Measurements from ENCODE around the gene KRT73. TPM values are rescaled to one million over a fixed set of nuclear protein-coding genes. Genes with fewer than 3 reads are reported as not detected.

KRT73 gene
- total RNA-seq, 1 donor from 2014 or later, result not detected

DNA sequence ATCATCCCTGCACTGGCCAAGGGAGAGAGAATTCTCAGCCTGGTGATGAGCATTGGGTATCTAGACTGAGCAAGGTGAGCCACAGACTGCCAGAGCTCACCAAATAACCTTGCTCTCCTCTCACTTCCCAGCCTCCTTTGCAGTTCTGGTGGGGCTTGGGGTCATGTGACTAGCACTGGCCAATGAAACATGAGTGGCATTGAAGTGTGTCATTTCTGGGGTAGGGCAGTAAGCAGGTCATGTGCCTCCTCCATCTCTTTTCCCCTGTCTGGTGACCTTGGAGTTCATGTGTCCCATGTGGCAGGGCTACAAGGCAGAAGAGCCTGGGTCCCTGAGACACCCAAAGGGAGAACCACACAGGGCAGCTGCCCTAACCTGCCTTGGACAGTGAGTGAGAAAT, 13.5 kb downstream of the KRT73 start:
- H3K4me3 ChIP-seq (ENCODE audit: low read depth, low read length), result no peak overlapping the region
- TF ChIP-seq CTCF (conservative IDR thresholded peaks at IDR 0.05; ENCODE audit: low read depth, low read length), result no peak
- no peak for DNase-seq (ENCODE audit: low read depth)

DNA sequence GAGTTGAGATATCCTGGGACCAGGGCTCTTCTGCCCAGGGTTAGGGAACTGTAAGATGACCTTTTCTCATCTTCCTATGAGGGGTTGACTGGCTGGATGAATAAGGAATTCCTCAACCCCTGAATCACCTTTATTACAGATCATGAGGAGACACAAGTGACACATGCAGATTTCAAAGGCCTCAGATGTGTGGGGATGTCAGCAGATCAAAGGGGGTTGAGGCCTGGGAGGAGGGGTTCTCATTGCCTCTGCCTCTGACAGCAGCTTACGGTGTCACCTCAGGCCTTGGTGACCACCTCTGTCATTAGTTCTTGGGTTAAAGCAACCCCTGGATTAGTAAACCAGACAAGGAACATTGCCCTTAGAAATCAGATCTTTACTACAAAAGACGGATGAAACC, 15.0 kb downstream of the KRT73 start:
- no peak overlapping the region for H3K4me3 ChIP-seq (ENCODE audit: low read depth, low read length)
- no peak for TF ChIP-seq CTCF (conservative IDR thresholded peaks at IDR 0.05; ENCODE audit: low read depth, low read length)
- no peak for DNase-seq (ENCODE audit: low read depth)

- H3K4me3 ChIP-seq (ENCODE audit: low read depth, low read length), result no peak overlapping the region
- TF ChIP-seq CTCF (conservative IDR thresholded peaks at IDR 0.05; ENCODE audit: low read depth, low read length), result no peak
- no peak for DNase-seq (ENCODE audit: low read depth)
Observed at GRCh38 chr12:52602552-52602951, 15.8 kb downstream of the KRT73 start.

DNA sequence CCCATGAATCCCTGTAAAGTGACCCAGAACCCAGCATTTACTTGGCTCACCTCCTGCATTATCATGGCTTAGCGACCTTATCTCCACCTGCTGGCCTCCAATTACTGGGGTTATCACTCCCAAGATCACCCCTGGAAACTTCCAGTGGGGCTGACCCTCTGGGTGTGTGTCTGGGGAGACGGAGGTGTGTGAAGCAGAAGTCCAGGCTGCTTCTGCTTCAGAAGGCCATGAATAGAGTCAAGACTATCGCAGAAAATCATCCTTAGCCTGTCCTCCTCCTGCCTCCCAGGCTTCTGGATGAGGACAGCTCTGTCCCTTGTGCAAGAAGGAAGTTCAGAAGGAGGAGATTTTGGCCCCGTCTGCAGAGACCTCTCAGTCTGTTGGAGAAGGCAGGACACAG, 16.7 kb downstream of the KRT73 start:
- no peak for DNase-seq (ENCODE audit: low read depth)
- no peak overlapping the region for H3K4me3 ChIP-seq (ENCODE audit: low read depth, low read length)
- no peak for TF ChIP-seq CTCF (conservative IDR thresholded peaks at IDR 0.05; ENCODE audit: low read depth, low read length)

GRCh38 chr12:52600941-52601481, 17.3 kb downstream of the KRT73 start, which contains the start of gene KRT72:
KRT72 (minus strand) TSS chr12:52601463; CDS start chr12:52601452, 11 bp downstream.
- TF ChIP-seq CTCF (conservative IDR thresholded peaks at IDR 0.05; ENCODE audit: low read depth, low read length), result no peak
- DNase-seq (ENCODE audit: low read depth), result no peak
- H3K4me3 ChIP-seq (ENCODE audit: low read depth, low read length), result no peak within 1 kb of the TSS

DNA sequence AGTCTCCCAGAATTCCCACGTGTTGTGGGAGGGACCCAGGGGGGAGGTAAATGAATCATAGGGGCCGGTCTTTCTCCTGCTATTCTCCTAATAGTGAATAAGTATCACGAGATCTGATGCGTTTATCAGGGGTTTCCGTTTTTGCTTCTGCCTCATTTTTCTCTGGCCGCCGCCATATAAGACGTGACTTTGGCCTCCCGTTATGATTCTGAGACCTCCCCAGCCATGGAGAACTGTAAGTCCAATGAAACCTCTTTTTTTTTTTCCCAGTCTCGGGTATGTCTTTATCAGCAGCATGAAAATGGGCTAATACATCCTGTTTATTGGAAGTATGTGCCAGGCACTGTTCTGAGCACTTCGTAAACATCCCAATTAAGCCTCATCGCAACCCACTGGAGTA, 17.9 kb downstream of the KRT73 start:
- no peak for TF ChIP-seq CTCF (conservative IDR thresholded peaks at IDR 0.05; ENCODE audit: low read depth, low read length)
- H3K4me3 ChIP-seq (ENCODE audit: low read depth, low read length), result no peak overlapping the region
- no peak for DNase-seq (ENCODE audit: low read depth)

DNA sequence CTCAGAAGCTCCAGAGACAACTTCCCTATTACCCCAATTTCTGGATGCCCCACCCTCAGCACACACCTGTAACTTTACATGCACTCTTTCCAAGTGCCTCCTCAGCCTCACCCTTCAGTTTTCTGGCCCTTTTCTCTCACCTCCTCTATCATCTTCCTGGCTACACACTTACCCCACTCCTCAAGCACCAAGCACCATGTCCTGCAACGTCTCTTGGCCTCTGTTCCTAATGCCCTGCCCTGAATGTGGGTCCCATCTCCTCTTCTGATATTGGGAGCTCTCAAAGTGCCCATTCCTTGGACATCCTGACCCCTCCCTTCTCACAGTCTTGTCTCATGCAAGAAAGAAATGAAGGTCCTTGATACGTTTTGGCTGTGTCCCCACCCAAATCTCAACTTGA, 18.3 kb downstream of the KRT73 start:
- no peak overlapping the region for H3K4me3 ChIP-seq (ENCODE audit: low read depth, low read length)
- TF ChIP-seq CTCF (conservative IDR thresholded peaks at IDR 0.05; ENCODE audit: low read depth, low read length), result no peak
- no peak for DNase-seq (ENCODE audit: low read depth)

All from epithelial cell of proximal tubule (primary cell).